Muscle of arm (tissue), 12 donors: ENCODE results near the gene SMIM1. TPM values are rescaled to one million over a fixed set of nuclear protein-coding genes. Genes with fewer than 3 reads are reported as not detected.
A peak's percentile ranks its signal among the peaks of the same experiment; 100 is the strongest.

Experiments used
- DNase-seq: peaks from one replicate; pipeline ENCODE4 v3.0.0-alpha.2; 2013
- polyA plus RNA-seq, 12 donors: library from polyadenylated mRNA; unstranded; fragments of 120-200 nt; gene quantifications; one replicate each; pipeline ENCODE4 v1.2.1, GENCODE V29; 2013; ENCODE audit not compliant: insufficient read length in 12 of 12

SMIM1 gene
- polyA plus RNA-seq, 12 donors = 1.6 to 28.7 (median 3.3) TPM; not detected in 1

GRCh38 chr1:3750741-3751140, 21.8 kb upstream of the SMIM1 start:
- no peak for DNase-seq

- DNase-seq = no peak
These were observed 20.1 kb upstream of the SMIM1 start, which contains the start of gene CCDC27 for GRCh38 chr1:3752400-3752945. CCDC27 (plus strand) TSS chr1:3752450; CDS start chr1:3752482, 32 bp downstream.

- no peak for DNase-seq
These were observed 18.7 kb upstream of the SMIM1 start for GRCh38 chr1:3753656-3754454.

DNA sequence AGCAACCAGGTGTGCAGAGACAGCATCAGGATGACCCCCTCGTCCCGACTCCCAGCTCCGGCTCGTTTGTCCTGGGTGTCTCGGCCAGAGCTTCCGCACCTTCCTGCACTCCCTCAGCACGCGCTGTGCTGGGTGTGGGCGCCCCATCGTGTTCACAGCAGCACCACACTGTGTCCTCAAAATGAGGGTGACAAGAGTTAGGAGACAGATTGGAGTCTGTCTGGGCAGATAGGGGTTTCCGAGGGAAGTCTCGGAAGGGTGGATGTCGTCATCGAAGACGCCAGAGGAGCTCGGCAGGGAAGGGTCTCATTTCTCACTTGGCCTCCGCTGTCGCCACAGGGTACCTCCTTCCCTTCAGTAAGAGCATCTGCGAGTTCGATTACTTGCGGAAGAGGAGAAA, 16.2 kb upstream of the SMIM1 start:
- no peak for DNase-seq

GRCh38 chr1:3759164-3759563, 13.4 kb upstream of the SMIM1 start:
- DNase-seq = no peak

GRCh38 chr1:3759796-3760195, 12.8 kb upstream of the SMIM1 start:
- DNase-seq = no peak

DNA sequence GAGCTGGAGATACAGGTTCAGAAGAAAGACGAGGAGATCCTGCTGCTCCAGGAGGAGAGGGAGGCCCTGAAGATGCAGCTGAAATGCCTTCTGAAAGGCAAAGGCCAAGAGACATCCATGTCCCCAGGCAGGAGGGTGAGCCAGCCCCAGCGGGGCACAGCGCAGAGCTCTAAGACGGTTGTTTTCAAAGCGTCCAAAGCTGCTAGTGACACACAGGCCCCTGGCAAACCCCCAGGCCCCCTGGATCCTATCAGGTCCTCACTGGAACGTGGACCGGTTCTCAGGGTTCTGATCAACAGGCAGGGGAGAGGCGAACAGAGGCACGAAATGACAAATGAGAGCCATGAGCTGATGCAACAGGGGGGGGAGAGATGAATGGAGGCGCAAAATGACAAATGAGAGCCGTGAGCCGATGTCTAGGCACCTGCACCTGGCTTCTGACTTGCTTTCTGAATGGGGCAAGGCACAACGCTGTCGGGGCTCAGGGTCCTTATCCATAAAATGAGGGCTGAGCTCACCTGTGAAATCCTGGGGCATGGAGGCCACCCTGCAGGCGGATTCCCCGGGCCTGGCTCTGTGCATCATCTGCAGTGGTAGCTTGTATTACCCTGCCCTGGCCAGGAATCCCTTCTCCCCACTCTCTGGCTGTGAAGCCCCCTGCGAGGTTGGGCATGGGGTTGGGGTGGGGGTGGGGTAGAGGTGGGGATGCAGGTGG, 11.1 kb upstream of the SMIM1 start:
- no peak for DNase-seq

- DNase-seq = no peak
These were observed 10.2 kb upstream of the SMIM1 start for GRCh38 chr1:3762151-3762872.

DNA sequence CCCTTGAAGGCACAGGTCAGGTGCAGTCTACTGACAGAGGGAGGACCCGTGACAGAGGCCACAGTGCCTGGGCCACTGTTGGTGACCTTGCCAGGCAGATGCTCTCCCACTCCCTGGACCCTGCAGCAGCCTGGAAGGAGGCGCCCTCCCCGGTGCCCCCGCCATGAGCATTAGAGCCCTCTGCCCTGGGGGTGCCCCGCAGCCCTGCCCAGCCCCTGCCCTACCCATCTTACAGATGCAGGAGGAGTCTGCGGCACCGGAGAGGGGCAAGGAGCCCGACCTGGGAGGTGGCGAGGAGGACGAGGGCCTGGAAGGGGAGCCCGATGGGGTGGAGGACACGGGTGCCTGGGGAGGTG, 9.7 kb upstream of the SMIM1 start:
- DNase-seq = no peak

GRCh38 chr1:3763351-3764125, 9.0 kb upstream of the SMIM1 start:
- no peak for DNase-seq

GRCh38 chr1:3767328-3767925, 5.1 kb upstream of the SMIM1 start:
- no peak for DNase-seq

DNA sequence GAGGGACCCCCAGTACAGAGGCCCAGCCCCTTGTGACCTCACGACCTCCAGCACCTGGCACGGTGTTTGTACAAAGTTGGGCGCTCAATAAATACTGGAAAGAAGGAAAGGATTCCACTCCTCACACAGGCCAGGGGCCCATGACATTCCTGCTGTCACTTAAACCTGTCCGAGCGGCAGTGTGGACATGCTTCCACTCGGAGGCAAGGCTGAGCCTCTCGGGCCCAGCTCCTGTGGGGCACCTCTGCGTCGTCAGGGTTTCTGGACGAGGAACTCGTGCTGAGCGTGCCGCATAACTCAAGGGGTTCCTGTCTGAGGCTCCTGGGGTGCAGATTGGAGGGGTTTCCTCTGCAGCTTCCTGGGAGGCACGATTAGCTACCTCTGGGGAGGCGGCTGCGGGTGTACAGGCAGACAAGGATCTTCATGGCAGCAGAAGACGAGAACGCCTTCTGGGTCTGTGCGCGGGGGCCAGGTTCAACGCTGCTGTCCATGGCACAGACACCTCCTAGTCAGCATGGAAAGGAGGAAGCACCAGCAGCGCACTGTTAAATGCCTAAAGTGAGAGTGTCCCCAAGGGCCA, 3.6 kb upstream of the SMIM1 start:
- DNase-seq = no peak

GRCh38 chr1:3770047-3770765, 2.3 kb upstream of the SMIM1 start:
- DNase-seq = no peak

GRCh38 chr1:3771108-3772026, 1.2 kb upstream of the SMIM1 start:
- DNase-seq = no peak

GRCh38 chr1:3772027-3772714, 378 bp upstream of the SMIM1 start:
- peak; percentile 66 for DNase-seq

- DNase-seq = no peak
These were observed 1.2 kb downstream of the SMIM1 start for GRCh38 chr1:3773572-3774275.

DNA sequence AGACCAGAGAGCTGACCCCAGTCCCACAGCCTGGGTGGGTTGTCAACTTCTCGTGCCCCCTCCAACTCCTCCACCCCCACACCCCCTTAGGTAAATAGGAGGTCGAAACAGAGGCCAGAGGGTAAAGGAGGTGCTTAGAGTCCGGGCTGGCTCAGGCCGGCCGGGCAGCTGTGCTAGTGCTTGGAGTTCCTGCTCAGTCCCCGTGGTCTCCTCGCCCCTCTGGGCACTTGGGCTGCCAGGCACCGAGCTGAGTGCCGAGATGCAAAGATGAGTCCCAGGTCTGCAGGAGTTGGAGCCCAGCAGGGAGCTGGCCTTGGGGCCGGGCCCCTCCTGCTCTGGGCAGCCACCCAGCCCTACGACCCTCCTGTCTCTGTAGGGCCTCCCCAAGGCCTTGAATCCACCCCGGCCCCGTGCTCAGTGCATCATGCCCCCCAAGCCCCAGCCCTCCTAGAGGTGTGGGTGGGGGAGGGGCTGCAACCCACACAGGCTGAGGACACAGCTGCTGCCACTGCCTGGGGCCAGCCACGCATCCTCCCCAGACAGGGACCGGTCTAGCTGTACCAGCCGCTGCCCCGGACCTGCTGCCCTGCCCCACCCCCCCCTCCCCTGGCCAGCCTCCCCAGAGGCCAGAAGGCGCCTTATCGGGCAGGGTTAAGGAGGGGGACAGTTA, 1.9 kb downstream of the SMIM1 start:
- DNase-seq = no peak
